Body of pancreas (tissue), 4 donors: ENCODE data around the gene RAP1GAP2.

Experiments used
- CTCF ChIP-seq, 7 experiments: fragments of 450-650 bp in 4 of 7; fragments of 200-600 bp in 3 of 7; sonication (generic) in 3 of 7; IDR thresholded peaks; one replicate each; pipeline ENCODE4 v1.5.1; 2016 to 2019; ENCODE audit warnings: antibody characterized with exemption in 7 of 7
- POLR2A ChIP-seq, 3 donors: fragments of 450-650 bp; IDR thresholded peaks; one replicate each; pipeline ENCODE4 v1.6.1; 2016; ENCODE audit warnings: antibody characterized with exemption in 3 of 3, mild to moderate bottlenecking in 2 of 3

- TF ChIP-seq CTCF (IDR thresholded peaks at IDR 0.05) = no peak
- TF ChIP-seq POLR2A (IDR thresholded peaks at IDR 0.05) = no peak
Observed at GRCh38 chr17:2808367-2809335, 12.4 kb downstream of the RAP1GAP2 start.
